HG03457 (cell line): ENCODE data around the gene TNIK.

Experiments used
- ATAC-seq: cut with Tn5 transposase; IDR thresholded peaks from one replicate; pipeline ENCODE4 v1.9.1; 2021; ENCODE audit warnings: moderate number of reproducible peaks; ENCODE audit not compliant: unreplicated experiment

TNIK gene

GRCh38 chr3:171234298-171235010, 225.8 kb downstream of the TNIK start:
- no peak for ATAC-seq

DNA sequence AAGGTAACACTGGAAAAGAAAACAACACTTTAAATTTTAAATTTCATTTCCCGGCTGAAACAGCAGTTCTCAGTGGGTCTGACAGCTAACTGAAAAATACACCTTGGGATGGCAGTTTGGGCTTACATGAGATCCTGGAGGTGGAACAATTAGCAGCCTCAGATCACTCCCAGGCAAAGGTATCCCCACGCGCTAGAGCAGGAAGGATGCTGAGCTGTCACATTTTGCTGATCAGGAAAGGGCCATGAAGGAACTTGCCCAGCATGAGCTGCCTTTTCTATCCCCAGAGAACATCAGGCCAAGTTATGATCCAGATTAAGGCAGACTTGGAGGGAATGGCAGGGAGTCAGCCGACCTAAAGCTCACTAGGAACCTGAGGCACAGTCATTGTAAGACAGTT, 228.8 kb downstream of the TNIK start:
- no peak for ATAC-seq

GRCh38 chr3:171230865-171231264, 229.3 kb downstream of the TNIK start:
- ATAC-seq = no peak

- no peak for ATAC-seq
Observed at GRCh38 chr3:171229173-171229572, 231.0 kb downstream of the TNIK start.

DNA sequence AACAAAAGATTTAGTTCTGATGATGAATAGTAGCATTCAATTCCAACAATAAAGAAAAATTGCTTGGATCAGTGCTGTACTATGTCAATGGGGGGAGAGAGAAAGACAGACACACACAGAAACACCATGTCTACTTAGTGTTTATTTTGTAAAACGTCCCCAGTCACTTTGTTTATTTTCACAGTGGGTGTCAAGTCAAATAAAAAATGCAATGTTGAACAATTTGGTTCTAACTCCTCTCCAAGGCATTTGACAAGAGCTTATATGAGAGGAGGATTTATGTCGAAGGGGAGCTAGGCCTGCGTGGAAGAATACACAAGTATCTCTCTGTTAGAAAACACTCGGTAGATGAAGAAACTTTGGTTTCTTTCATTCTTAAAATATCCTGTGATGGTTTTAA, 232.0 kb downstream of the TNIK start:
- ATAC-seq = no peak

DNA sequence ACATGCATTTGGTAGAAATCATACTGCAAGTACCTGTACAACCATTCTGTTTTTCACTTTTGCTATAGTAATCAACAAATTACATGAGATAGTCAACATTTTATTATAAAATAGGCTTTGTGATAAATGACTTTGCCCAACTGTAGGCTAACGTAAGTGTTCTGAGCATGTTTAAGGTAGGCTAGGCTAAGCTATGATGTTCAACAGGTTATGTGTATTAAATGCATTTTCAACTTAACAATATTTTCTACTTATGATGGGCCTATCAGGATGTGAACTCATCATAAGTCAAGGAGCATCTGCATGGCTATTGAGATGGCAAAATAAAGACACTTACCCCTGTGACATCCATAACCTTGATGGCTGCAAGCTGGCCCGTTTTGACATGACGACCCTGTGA, 232.4 kb downstream of the TNIK start:
- no peak for ATAC-seq

- no peak for ATAC-seq
Observed at GRCh38 chr3:171227359-171227758, 232.8 kb downstream of the TNIK start.

DNA sequence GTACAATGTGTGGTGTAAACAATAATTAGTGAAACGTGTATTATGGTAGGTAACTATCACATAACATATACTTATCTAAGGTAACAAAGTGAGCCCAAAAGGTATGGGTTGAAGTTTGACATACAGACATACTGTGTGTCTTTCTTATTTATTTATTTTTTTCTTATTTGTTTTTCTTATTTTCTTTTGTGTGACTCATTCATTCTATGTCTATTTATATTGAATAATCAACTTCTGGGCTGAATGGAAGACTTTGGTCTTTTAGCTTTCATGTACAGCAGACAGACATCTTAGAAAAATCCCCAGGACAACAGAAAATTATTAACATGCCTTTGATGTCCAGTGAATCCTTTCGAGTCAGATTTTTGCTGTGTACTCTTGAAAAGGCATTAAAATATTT, 233.4 kb downstream of the TNIK start:
- ATAC-seq = no peak

DNA sequence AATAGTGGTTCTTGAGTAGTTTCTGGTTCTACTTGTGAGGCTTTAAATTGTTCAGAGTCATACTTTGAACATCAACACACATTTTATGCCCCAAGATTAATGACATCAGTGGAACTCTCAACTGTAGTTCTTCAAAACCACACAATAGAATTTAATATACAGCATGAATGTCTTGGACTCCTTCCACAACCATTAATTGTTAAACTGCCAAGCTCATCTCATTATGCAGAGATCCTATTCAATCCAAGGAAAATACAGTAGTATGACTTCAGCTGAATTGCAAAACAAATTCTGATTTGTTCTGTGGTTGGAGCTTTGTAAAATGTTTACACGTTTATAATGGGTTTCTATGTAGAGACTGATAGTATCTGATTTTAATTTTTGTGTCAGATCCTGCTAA, 234.5 kb downstream of the TNIK start:
- no peak for ATAC-seq

- ATAC-seq = no peak
Observed at GRCh38 chr3:171225165-171225564, 235.0 kb downstream of the TNIK start.

- no peak for ATAC-seq
Observed at GRCh38 chr3:171223396-171223795, 236.8 kb downstream of the TNIK start.

GRCh38 chr3:171222995-171223394, 237.2 kb downstream of the TNIK start:
- ATAC-seq = no peak

- no peak for ATAC-seq
Observed at GRCh38 chr3:171221597-171221996, 238.6 kb downstream of the TNIK start.

DNA sequence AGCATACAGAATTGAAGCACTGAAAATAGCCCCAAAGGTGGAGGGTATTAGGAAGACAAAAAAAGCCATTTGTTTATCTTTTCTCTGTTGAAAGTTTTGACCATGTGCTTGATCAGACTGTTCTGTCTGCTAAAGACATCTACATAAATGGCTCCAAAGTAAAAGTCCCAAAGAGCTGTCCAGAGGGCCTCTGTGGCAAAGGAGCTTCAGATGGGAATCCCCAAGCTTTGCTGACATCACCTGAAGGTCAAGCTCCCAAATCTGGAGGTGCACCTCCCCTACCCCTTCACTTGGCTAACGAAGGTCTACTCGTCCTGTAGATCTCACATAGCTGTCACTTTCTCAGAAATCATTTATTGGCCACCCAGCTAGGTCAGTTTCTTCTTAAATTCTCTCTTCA, 239.1 kb downstream of the TNIK start:
- no peak for ATAC-seq

DNA sequence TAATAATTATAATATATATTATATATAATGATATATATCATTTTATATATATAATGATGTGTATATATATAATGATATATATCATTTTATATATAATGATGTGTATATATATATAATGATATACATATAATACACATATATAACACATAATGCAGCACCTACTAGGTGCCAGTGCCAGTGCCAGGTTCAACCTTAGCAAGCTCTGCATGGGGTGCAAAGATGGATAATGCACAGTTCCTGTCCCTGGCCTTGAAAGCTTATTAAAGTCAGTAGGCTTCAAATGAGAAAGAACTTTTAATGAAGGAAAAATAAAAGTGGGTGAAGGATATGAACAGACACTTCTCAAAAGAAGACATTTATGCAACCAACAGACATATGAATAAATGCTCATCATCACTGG, 240.9 kb downstream of the TNIK start:
- ATAC-seq = no peak

GRCh38 chr3:171218069-171218468, 242.1 kb downstream of the TNIK start:
- ATAC-seq = no peak

DNA sequence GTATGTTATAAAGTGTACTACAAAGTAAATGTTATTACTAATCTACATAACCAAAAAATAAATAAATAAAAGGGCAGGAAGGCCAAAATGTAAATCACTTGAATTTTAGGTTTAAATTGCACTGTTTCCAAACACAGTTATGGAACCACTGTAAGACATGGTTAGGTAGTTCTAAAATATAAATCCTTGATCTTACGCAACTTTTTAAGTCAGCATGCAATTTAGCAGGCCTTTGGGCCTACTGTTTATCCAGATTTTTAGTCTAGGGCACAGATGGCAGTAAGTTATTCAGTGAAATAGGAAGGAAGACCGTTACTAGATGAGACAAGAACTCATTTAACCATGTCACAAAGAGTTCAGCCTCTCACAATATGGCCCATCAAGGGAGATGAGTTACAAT, 246.3 kb downstream of the TNIK start:
- no peak for ATAC-seq

DNA sequence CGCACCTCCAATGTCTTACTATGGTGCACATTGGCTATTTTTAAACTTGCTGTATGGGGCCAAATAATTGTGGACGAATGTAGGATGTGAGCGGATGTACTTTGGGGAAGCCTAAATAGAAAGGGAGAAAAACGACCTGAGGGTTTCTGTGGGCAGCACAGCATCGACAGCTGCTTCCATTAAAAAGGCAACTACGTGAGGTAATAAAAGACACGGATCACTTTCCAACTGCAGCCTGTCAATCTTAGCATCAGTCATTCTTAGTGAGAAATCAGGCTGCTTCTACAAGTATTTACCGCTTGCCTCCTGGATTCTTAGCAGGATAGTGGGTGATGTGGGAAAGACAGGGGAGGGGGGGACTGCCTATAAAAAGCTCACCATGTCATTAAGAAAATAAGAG, 247.0 kb downstream of the TNIK start:
- no peak for ATAC-seq

DNA sequence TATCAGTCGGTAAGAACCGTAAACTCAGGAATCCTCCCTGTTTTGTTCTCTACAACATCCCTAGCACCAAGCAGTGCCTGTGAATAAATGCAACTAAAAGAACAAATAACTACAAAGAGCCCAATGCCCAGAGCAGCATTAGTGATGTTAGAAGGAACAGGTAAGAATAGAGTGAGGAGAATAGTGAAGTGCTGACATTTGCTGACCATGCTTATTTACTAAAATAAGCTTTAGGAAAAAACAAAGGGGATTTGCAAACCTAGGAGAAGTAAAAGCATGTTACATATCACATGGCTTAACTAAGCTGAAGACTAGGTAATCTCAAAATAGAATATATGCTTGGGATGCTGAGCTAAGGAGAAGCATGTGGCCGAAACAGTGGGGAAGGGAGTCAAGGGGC, 247.6 kb downstream of the TNIK start:
- ATAC-seq = no peak

DNA sequence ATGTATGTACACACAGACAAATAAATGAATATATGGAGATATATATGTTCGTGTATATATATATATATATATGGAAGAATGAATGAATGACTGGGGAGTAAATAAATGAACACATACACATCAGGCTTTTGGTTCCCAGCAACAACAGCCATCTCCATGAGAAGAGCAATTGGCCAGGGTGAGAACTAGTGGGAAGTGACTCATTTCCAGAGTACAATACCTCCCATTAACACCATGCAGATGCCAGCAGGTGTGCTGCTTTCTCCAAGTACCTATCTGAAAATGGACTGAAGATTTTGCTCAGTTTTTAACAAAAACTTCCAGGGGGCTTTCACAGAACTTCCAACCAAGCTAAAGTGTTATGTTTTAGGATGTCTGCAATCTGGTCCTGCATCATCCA, 253.9 kb downstream of the TNIK start:
- ATAC-seq = no peak

- ATAC-seq = no peak
Observed at GRCh38 chr3:171204942-171205341, 255.3 kb downstream of the TNIK start.

GRCh38 chr3:171201825-171202224, 258.4 kb downstream of the TNIK start:
- no peak for ATAC-seq

DNA sequence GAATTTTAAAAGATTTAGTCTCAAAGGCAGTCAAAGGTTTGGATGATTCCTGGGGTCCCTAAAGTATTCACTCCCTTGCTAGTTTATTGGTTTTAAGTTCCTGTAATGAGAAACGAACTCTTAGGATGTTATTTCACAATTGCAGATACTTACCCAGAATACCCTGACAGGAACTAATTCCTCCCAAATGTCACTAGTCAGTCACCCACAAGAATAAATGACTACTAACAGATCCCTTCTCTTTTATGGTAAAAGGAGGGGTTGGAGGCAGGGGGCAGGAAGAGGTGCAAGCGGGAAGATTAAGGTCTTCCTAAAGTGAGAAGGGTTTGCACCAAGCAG, 259.5 kb downstream of the TNIK start:
- no peak for ATAC-seq
